ENCODE data around the gene ANXA6. TPM values are rescaled to one million over a fixed set of nuclear protein-coding genes. Genes with fewer than 3 reads are reported as not detected.

The ANXA6 gene
- total and polyA plus RNA-seq, 2 of the 4 experiments (the other 2 are of a cell fraction) = 355 to 610 TPM

DNA sequence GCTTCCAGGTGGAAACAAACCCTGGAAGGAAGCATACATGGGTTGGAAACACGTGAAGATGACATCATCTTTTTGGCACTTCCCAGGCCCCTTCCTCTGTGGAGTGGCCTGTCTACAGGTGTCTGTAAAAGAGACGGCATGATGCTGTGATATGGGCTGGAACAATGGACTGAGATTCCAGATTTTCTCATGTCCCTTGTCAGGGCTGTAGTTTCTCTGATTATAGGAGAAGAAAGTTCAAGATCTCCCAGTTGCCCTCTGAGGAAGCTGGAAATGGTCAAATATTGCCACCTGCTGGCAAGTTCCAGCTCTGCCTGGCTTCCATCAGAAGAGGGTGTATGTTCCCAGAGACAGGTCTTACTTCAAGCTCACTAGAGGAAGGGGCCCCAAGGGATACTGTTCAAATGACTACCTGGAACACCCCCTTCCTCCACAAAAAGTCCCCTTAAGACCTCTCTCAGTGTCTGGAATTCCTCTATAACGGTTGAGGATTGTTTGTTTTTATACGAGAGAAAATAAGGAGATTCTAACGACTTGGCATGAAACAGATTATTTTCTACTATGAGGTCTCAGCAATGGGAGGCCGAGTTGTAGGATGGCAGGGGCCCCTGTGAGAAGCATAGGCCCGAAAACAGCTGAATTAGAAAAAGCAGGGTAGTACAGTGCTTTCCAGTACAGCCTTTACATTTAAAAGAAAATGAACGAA lies 7.3 kb upstream of the ANXA6 start (continued):
- TF ChIP-seq, protein P1, sequence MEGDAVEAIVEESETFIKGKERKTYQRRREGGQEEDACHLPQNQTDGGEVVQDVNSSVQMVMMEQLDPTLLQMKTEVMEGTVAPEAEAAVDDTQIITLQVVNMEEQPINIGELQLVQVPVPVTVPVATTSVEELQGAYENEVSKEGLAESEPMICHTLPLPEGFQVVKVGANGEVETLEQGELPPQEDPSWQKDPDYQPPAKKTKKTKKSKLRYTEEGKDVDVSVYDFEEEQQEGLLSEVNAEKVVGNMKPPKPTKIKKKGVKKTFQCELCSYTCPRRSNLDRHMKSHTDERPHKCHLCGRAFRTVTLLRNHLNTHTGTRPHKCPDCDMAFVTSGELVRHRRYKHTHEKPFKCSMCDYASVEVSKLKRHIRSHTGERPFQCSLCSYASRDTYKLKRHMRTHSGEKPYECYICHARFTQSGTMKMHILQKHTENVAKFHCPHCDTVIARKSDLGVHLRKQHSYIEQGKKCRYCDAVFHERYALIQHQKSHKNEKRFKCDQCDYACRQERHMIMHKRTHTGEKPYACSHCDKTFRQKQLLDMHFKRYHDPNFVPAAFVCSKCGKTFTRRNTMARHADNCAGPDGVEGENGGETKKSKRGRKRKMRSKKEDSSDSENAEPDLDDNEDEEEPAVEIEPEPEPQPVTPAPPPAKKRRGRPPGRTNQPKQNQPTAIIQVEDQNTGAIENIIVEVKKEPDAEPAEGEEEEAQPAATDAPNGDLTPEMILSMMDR (conservative IDR thresholded peaks at IDR 0.05; ENCODE audit: low read depth, low read length) = peak; percentile 95

DNA sequence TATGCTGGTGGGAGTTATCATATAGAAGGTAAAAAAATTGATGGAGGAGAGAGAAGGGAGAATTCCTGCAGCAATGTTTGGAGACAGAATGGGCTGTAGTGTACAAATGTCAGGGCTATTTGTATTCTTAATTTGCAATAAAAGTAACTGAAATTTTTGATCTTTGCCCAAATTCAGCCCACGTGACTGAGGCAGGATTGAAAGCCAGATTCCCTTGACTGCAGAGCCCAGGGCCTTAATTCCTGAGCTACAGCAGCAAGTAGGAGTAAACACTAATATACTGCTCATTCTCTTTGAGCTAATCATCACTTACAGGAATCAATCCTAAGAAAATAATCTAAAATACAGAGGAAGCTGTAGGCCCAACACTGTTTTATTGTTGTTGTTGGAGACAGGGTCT lies 5.2 kb upstream of the ANXA6 start:
- peak; percentile 41 for DNase-seq
- Histone ChIP-seq H3K4me1 (ENCODE audit: control insufficient read depth, insufficient read depth, low read length) (peaks cover 3% of the 10 kb centered on the region; the same call in 1 of the 2 replicates), H3K4ac (ENCODE audit: low read depth, low read length) (no peak overlapping the region), H2BK120ac (ENCODE audit: low read depth, low read length) (no peak overlapping the region), H3K27ac (ENCODE audit: insufficient read depth, low read length) (peak overlapping the region; percentile 1; the same call in 1 of the 2 replicates), H3K4me2 (ENCODE audit: low read depth, low read length) (no peak overlapping the region), H3K23ac (ENCODE audit: low read depth, low read length) (no peak overlapping the region), H2AFZ (replicated peaks; ENCODE audit: low read length, poor library complexity) (no peak overlapping the region), H3K36me3 (ENCODE audit: control insufficient read depth, insufficient read depth, low read length) (no peaks in the 10 kb centered on the region), H4K5ac (ENCODE audit: low read depth, low read length) (no peak overlapping the region), H2AK9ac (replicated peaks; ENCODE audit: low read depth, low read length, poor library complexity) (no peak overlapping the region), H2BK15ac (ENCODE audit: low read depth, low read length) (no peak overlapping the region), H3K9ac (ENCODE audit: low read depth, low read length) (no peak overlapping the region), H3K9me3 (ENCODE audit: control insufficient read depth, insufficient read depth, low read length) (no peaks in the 10 kb centered on the region), H3K79me1 (ENCODE audit: low read depth in 1 of 2, low read length in 2 of 2) (peaks cover 0 to 5% of the 10 kb centered on the region in 2 experiments; a peak in 1 of 4 replicates), H3K14ac (replicated peaks; ENCODE audit: low read depth, low read length) (no peak overlapping the region), H2BK5ac (ENCODE audit: low read depth, low read length, poor library complexity, severe bottlenecking) (no peak overlapping the region), H3K4me3 (ENCODE audit: insufficient read depth, low read depth, low read length) (no peak overlapping the region), H4K20me1 (ENCODE audit: insufficient read depth, low read length) (no peaks in the 10 kb centered on the region), H2AK5ac (ENCODE audit: low read depth, low read length) (no peak overlapping the region), H4K91ac (ENCODE audit: insufficient read depth, low read depth, low read length) (no peak overlapping the region), H3K9me1 (ENCODE audit: insufficient read depth, low read length) (no peaks in the 10 kb centered on the region), H3K27me3 (ENCODE audit: control insufficient read depth, insufficient read depth, low read length) (0 out of 2 replicates have a peak, but pooled peaks cover 2% of the 10 kb centered on the region), H2BK20ac (ENCODE audit: low read depth, low read length) (no peak overlapping the region), H3K18ac (ENCODE audit: low read depth, low read length) (no peak overlapping the region), H4K8ac (ENCODE audit: low read depth in 2 of 2, low read length in 2 of 2) (no peak overlapping the region), H3K56ac (ENCODE audit: extremely low read depth, insufficient read depth, low read length) (no peak overlapping the region)
- dilution Hi-C loops (cut with HindIII; ENCODE audit: low sequenced_read_pairs, unreplicated experiment) = no loop called here
- CTCF ChIA-PET = interaction anchor here (0.9 to 1.2 kb wide), 3 partner anchors 47 to 489 kb away, joined by 4 read pairs; no protein-coding TSS in a partner anchor
- POLR2A ChIA-PET (ENCODE audit: unreplicated experiment) = interaction anchor here (1.2 to 1.4 kb wide), 2 partner anchors 12 to 112 kb away, joined by 3 read pairs; no protein-coding TSS in a partner anchor
- no TSS peak for BruUV-seq (replicated peaks)
- in situ Hi-C loops (cut with MboI; ENCODE audit: low sequenced_read_pairs) = loop anchor here (10.0 kb wide), 1 partner anchor 368 kb away; no protein-coding TSS in a partner anchor
- intact Hi-C loops (cut with micrococcal nuclease) = loop anchor here (10.0 kb wide), 1 partner anchor 598 kb away; no protein-coding TSS in a partner anchor
- TF ChIP-seq, protein P2, sequence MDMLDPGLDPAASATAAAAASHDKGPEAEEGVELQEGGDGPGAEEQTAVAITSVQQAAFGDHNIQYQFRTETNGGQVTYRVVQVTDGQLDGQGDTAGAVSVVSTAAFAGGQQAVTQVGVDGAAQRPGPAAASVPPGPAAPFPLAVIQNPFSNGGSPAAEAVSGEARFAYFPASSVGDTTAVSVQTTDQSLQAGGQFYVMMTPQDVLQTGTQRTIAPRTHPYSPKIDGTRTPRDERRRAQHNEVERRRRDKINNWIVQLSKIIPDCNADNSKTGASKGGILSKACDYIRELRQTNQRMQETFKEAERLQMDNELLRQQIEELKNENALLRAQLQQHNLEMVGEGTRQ (IDR thresholded peaks at IDR 0.05; ENCODE audit: low read depth, low read length) = peak; percentile 79
- no peak for TF ChIP-seq CEBPB (IDR thresholded peaks at IDR 0.05; ENCODE audit: low read depth, low read length)
- ATAC-seq (ENCODE audit: low read depth) = peak; percentile 68
- no CpG with 5 or more reads among the region's 1 CpG for WGBS, 2 experiments (ENCODE audit: extremely low coverage in 2 of 2, insufficient read length in 1 of 2)

Measured in IMR-90 (cell line).